ENCODE measurements around the gene ZNF423. TPM values are rescaled to one million over a fixed set of nuclear protein-coding genes. Genes with fewer than 3 reads are reported as not detected.

The ZNF423 gene
- polyA plus RNA-seq, 4 donors = 0.54 to 10.3 (median 2.9) TPM; not detected in 1

GRCh38 chr16:49550140-49550539 lies 305.8 kb downstream of the ZNF423 start:
- Histone ChIP-seq H3K4me1 (ENCODE audit: control insufficient read depth in 3 of 3, insufficient read depth in 2 of 3, low read depth in 1 of 3, low read length in 2 of 3) (peaks cover 0 to 4% (median 0%) of the 10 kb centered on the region in 3 donors), H3K9me3 (ENCODE audit: control insufficient read depth in 2 of 2, insufficient read depth in 1 of 2, low read depth in 1 of 2, low read length in 1 of 2) (no peaks in the 10 kb centered on the region), H3K36me3 (ENCODE audit: control insufficient read depth in 3 of 3, insufficient read depth in 2 of 3, low read depth in 1 of 3, low read length in 3 of 3) (no peaks in the 10 kb centered on the region), H3K27ac (ENCODE audit: low read depth in 1 of 3, low read length in 2 of 3) (no peak overlapping the region), H3K27me3 (ENCODE audit: control insufficient read depth in 3 of 3, insufficient read depth in 3 of 3, low read length in 3 of 3) (no peaks in the 10 kb centered on the region), H3K4me3 (ENCODE audit: low read depth in 1 of 3, low read length in 3 of 3) (no peak overlapping the region)
- WGBS, 3 donors = 81 to 91% (median 83%) methylated on average over 5 of the region's 5 CpGs
- FAIRE-seq = no peak
- no peak for DNase-seq

GRCh38 chr16:49548325-49548970 lies 307.5 kb downstream of the ZNF423 start:
- 33 to 69% (median 52%) methylated on average over 14 of the region's 14 CpGs for WGBS, 3 donors
- no peaks in the 10 kb centered on the region for H3K9me3 ChIP-seq (ENCODE audit: control insufficient read depth in 2 of 2, insufficient read depth in 1 of 2, low read depth in 1 of 2, low read length in 1 of 2)
- H3K36me3 ChIP-seq (ENCODE audit: control insufficient read depth in 3 of 3, insufficient read depth in 2 of 3, low read depth in 1 of 3, low read length in 3 of 3) = no peaks in the 10 kb centered on the region
- H3K4me1 ChIP-seq (ENCODE audit: control insufficient read depth in 3 of 3, insufficient read depth in 2 of 3, low read depth in 1 of 3, low read length in 2 of 3) = peaks cover 0 to 4% (median 0%) of the 10 kb centered on the region in 3 donors
- H3K27me3 ChIP-seq (ENCODE audit: control insufficient read depth in 3 of 3, insufficient read depth in 3 of 3, low read length in 3 of 3) = no peaks in the 10 kb centered on the region
- no peak overlapping the region for H3K4me3 ChIP-seq (ENCODE audit: low read depth in 1 of 3, low read length in 3 of 3)
- FAIRE-seq (no peak), DNase-seq (no peak)
- H3K27ac ChIP-seq (ENCODE audit: low read depth in 1 of 3, low read length in 2 of 3) = no peak overlapping the region

- FAIRE-seq = no peak
- H3K27ac ChIP-seq (ENCODE audit: low read depth in 1 of 3, low read length in 2 of 3) = no peak overlapping the region
These were observed 308.5 kb downstream of the ZNF423 start for GRCh38 chr16:49547448-49547847.

GRCh38 chr16:49546735-49547134 lies 309.2 kb downstream of the ZNF423 start:
- WGBS, 3 donors = 72 to 86% (median 75%) methylated on average over 1 of the region's 1 CpG
- H3K9me3 ChIP-seq (ENCODE audit: control insufficient read depth in 2 of 2, insufficient read depth in 1 of 2, low read depth in 1 of 2, low read length in 1 of 2) = no peaks in the 10 kb centered on the region
- no peak overlapping the region for H3K4me3 ChIP-seq (ENCODE audit: low read depth in 1 of 3, low read length in 3 of 3)
- peak overlapping the region in 1 of 3 donors; percentile 34 for H3K27ac ChIP-seq (ENCODE audit: low read depth in 1 of 3, low read length in 2 of 3)
- H3K27me3 ChIP-seq (ENCODE audit: control insufficient read depth in 3 of 3, insufficient read depth in 3 of 3, low read length in 3 of 3) = no peaks in the 10 kb centered on the region
- FAIRE-seq (no peak), DNase-seq (no peak)
- peaks cover 0 to 4% (median 0%) of the 10 kb centered on the region in 3 donors for H3K4me1 ChIP-seq (ENCODE audit: control insufficient read depth in 3 of 3, insufficient read depth in 2 of 3, low read depth in 1 of 3, low read length in 2 of 3)
- no peaks in the 10 kb centered on the region for H3K36me3 ChIP-seq (ENCODE audit: control insufficient read depth in 3 of 3, insufficient read depth in 2 of 3, low read depth in 1 of 3, low read length in 3 of 3)

More at GRCh38 chr16:49547448-49547847, 308.5 kb downstream of the ZNF423 start:
- 82 to 90% (median 89%) methylated on average over 9 of the region's 9 CpGs for WGBS, 3 donors
- DNase-seq = no peak
- no peak overlapping the region for H3K4me3 ChIP-seq (ENCODE audit: low read depth in 1 of 3, low read length in 3 of 3)
- H3K36me3 ChIP-seq (ENCODE audit: control insufficient read depth in 3 of 3, insufficient read depth in 2 of 3, low read depth in 1 of 3, low read length in 3 of 3) = no peaks in the 10 kb centered on the region
- no peaks in the 10 kb centered on the region for H3K9me3 ChIP-seq (ENCODE audit: control insufficient read depth in 2 of 2, insufficient read depth in 1 of 2, low read depth in 1 of 2, low read length in 1 of 2)
- no peaks in the 10 kb centered on the region for H3K27me3 ChIP-seq (ENCODE audit: control insufficient read depth in 3 of 3, insufficient read depth in 3 of 3, low read length in 3 of 3)
- H3K4me1 ChIP-seq (ENCODE audit: control insufficient read depth in 3 of 3, insufficient read depth in 2 of 3, low read depth in 1 of 3, low read length in 2 of 3) = peaks cover 0 to 4% (median 0%) of the 10 kb centered on the region in 3 donors

GRCh38 chr16:49545741-49546448 lies 310.0 kb downstream of the ZNF423 start:
- Histone ChIP-seq H3K9me3 (ENCODE audit: control insufficient read depth in 2 of 2, insufficient read depth in 1 of 2, low read depth in 1 of 2, low read length in 1 of 2) (no peaks in the 10 kb centered on the region), H3K27ac (ENCODE audit: low read depth in 1 of 3, low read length in 2 of 3) (peak overlapping the region in 1 of 3 donors; percentile 34), H3K4me1 (ENCODE audit: control insufficient read depth in 3 of 3, insufficient read depth in 2 of 3, low read depth in 1 of 3, low read length in 2 of 3) (no peaks in the 10 kb centered on the region), H3K27me3 (ENCODE audit: control insufficient read depth in 3 of 3, insufficient read depth in 3 of 3, low read length in 3 of 3) (no peaks in the 10 kb centered on the region), H3K36me3 (ENCODE audit: control insufficient read depth in 3 of 3, insufficient read depth in 2 of 3, low read depth in 1 of 3, low read length in 3 of 3) (no peaks in the 10 kb centered on the region), H3K4me3 (ENCODE audit: low read depth in 1 of 3, low read length in 3 of 3) (no peak overlapping the region)
- FAIRE-seq (no peak), DNase-seq (no peak)
- 47 to 63% (median 52%) methylated on average over 6 of the region's 6 CpGs for WGBS, 3 donors

GRCh38 chr16:49545243-49545642 lies 310.7 kb downstream of the ZNF423 start:
- WGBS, 3 donors = 95 to 99% (median 97%) methylated on average over 4 of the region's 4 CpGs
- Histone ChIP-seq H3K36me3 (ENCODE audit: control insufficient read depth in 3 of 3, insufficient read depth in 2 of 3, low read depth in 1 of 3, low read length in 3 of 3) (no peaks in the 10 kb centered on the region), H3K27me3 (ENCODE audit: control insufficient read depth in 3 of 3, insufficient read depth in 3 of 3, low read length in 3 of 3) (no peaks in the 10 kb centered on the region), H3K4me3 (ENCODE audit: low read depth in 1 of 3, low read length in 3 of 3) (no peak overlapping the region), H3K27ac (ENCODE audit: low read depth in 1 of 3, low read length in 2 of 3) (no peak overlapping the region), H3K4me1 (ENCODE audit: control insufficient read depth in 3 of 3, insufficient read depth in 2 of 3, low read depth in 1 of 3, low read length in 2 of 3) (no peaks in the 10 kb centered on the region), H3K9me3 (ENCODE audit: control insufficient read depth in 2 of 2, insufficient read depth in 1 of 2, low read depth in 1 of 2, low read length in 1 of 2) (no peaks in the 10 kb centered on the region)
- no peak for DNase-seq
- no peak for FAIRE-seq

- Histone ChIP-seq H3K4me1 (ENCODE audit: control insufficient read depth in 3 of 3, insufficient read depth in 2 of 3, low read depth in 1 of 3, low read length in 2 of 3) (no peaks in the 10 kb centered on the region), H3K27ac (ENCODE audit: low read depth in 1 of 3, low read length in 2 of 3) (no peak overlapping the region), H3K27me3 (ENCODE audit: control insufficient read depth in 3 of 3, insufficient read depth in 3 of 3, low read length in 3 of 3) (no peaks in the 10 kb centered on the region), H3K9me3 (ENCODE audit: control insufficient read depth in 2 of 2, insufficient read depth in 1 of 2, low read depth in 1 of 2, low read length in 1 of 2) (no peaks in the 10 kb centered on the region), H3K4me3 (ENCODE audit: low read depth in 1 of 3, low read length in 3 of 3) (no peak overlapping the region), H3K36me3 (ENCODE audit: control insufficient read depth in 3 of 3, insufficient read depth in 2 of 3, low read depth in 1 of 3, low read length in 3 of 3) (no peaks in the 10 kb centered on the region)
- 89 to 93% (median 90%) methylated on average over 10 of the region's 10 CpGs for WGBS, 3 donors
- DNase-seq (no peak), FAIRE-seq (no peak)
These were observed 311.1 kb downstream of the ZNF423 start for GRCh38 chr16:49544828-49545227.

- FAIRE-seq (no peak), DNase-seq (no peak)
- Histone ChIP-seq H3K27ac (ENCODE audit: low read depth in 1 of 3, low read length in 2 of 3) (peak overlapping the region in 1 of 3 donors; percentile 65), H3K36me3 (ENCODE audit: control insufficient read depth in 3 of 3, insufficient read depth in 2 of 3, low read depth in 1 of 3, low read length in 3 of 3) (no peaks in the 10 kb centered on the region), H3K4me3 (ENCODE audit: low read depth in 1 of 3, low read length in 3 of 3) (no peak overlapping the region), H3K4me1 (ENCODE audit: control insufficient read depth in 3 of 3, insufficient read depth in 2 of 3, low read depth in 1 of 3, low read length in 2 of 3) (no peaks in the 10 kb centered on the region), H3K27me3 (ENCODE audit: control insufficient read depth in 3 of 3, insufficient read depth in 3 of 3, low read length in 3 of 3) (no peaks in the 10 kb centered on the region), H3K9me3 (ENCODE audit: control insufficient read depth in 2 of 2, insufficient read depth in 1 of 2, low read depth in 1 of 2, low read length in 1 of 2) (no peaks in the 10 kb centered on the region)
- 77 to 91% (median 85%) methylated on average over 15 of the region's 15 CpGs for WGBS, 3 donors
These were observed 312.3 kb downstream of the ZNF423 start for GRCh38 chr16:49543631-49543946.

All from small intestine (tissue), 7 donors.